Type B pancreatic cell (in vitro differentiated cells): ENCODE data around the gene ARHGAP15. TPM values are rescaled to one million over a fixed set of nuclear protein-coding genes. Genes with fewer than 3 reads are reported as not detected.

Source experiments
- DNase-seq: peaks from one replicate; pipeline ENCODE4 v3.0.0; 2021; ENCODE audit warnings: mixed read lengths; ENCODE audit not compliant: unreplicated experiment; ENCODE audit errors: extremely low spot score
- H3K27ac Mint-ChIP-seq: 2 replicates; pipeline ENCODE4 v1.8.0; 2021; ENCODE audit warnings: mild to moderate bottlenecking, mixed read lengths
- H3K27me3 Mint-ChIP-seq: 2 replicates; pipeline ENCODE4 v1.8.0; 2021; ENCODE audit warnings: mixed read lengths
- H3K36me3 Mint-ChIP-seq: 2 replicates; pipeline ENCODE4 v1.8.0; 2021; ENCODE audit warnings: mixed read lengths
- H3K4me1 Mint-ChIP-seq: one replicate; pipeline ENCODE4 v1.8.0; 2021; ENCODE audit warnings: mixed read lengths; ENCODE audit not compliant: unreplicated experiment
- H3K4me3 Mint-ChIP-seq: 2 replicates; pipeline ENCODE4 v1.8.0; 2021; ENCODE audit warnings: mild to moderate bottlenecking, mixed read lengths
- H3K9me3 Mint-ChIP-seq: 2 replicates; pipeline ENCODE4 v1.8.0; 2021; ENCODE audit warnings: mixed read lengths
- total RNA-seq: library from RNA; stranded (reverse); gene quantifications from 2 replicates; pipeline ENCODE4 v1.2.1, GENCODE V29; 2021; ENCODE audit warnings: low replicate concordance
- TF ChIP-seq, protein P1 (sequence below): fragments of 200-600 bp; sonication (generic); conservative IDR thresholded peaks from 2 replicates; pipeline ENCODE4 v1.5.0; 2021; ENCODE audit warnings: antibody characterized with exemption, mild to moderate bottlenecking

Gene ARHGAP15
- total RNA-seq, 1 donor from 2014 or later: not detected

DNA sequence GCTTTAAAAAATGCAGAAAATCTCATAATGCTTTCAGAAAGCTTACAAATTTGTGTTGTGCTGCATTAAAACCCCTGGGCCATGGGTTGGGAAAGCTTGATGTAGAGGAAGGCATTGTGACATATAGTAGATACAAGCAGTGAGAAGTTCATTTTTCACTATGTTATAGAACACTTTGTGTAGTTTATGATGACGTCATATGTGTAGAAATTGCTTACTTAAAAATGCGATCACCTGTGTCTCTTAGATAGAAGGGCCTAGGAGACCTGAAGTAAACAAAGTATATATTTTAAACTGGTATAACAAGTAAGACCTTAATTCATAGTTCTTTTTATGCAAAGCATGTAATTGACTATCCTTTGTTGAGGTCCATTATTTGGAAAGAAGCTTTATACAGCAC, 393.5 kb downstream of the ARHGAP15 start:
- H3K4me3 Mint-ChIP-seq: no peak overlapping the region
- peaks cover 10% of the 10 kb centered on the region for H3K4me1 Mint-ChIP-seq
- H3K27me3 Mint-ChIP-seq: no peaks in the 10 kb centered on the region
- TF ChIP-seq, protein P1, sequence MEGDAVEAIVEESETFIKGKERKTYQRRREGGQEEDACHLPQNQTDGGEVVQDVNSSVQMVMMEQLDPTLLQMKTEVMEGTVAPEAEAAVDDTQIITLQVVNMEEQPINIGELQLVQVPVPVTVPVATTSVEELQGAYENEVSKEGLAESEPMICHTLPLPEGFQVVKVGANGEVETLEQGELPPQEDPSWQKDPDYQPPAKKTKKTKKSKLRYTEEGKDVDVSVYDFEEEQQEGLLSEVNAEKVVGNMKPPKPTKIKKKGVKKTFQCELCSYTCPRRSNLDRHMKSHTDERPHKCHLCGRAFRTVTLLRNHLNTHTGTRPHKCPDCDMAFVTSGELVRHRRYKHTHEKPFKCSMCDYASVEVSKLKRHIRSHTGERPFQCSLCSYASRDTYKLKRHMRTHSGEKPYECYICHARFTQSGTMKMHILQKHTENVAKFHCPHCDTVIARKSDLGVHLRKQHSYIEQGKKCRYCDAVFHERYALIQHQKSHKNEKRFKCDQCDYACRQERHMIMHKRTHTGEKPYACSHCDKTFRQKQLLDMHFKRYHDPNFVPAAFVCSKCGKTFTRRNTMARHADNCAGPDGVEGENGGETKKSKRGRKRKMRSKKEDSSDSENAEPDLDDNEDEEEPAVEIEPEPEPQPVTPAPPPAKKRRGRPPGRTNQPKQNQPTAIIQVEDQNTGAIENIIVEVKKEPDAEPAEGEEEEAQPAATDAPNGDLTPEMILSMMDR: no peak
- DNase-seq: no peak
- no peaks in the 10 kb centered on the region for H3K36me3 Mint-ChIP-seq
- H3K27ac Mint-ChIP-seq: no peak overlapping the region
- H3K9me3 Mint-ChIP-seq: peaks cover under 1% of the 10 kb centered on the region

DNA sequence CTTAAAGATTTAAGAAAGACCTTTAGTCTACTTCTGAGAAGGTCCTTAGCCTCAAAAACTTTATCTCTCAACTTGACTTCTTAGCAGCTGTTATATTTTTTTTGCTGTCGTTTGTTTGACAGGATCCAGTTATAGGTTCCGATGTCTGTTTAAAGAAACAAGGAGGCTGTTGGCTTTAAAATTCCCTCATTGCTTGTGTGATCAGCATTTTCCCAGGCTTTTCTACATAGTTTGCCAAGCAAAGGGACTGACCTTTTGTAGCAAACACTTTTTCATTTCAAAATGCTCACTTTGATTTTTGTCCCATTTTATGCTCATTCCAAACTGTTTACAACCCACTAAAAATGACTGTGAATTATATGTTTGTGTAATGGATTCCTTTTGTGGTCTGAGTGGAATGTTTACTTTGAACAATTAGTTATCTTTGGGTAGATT, 394.9 kb downstream of the ARHGAP15 start:
- H3K27ac Mint-ChIP-seq: no peak overlapping the region
- H3K36me3 Mint-ChIP-seq: no peaks in the 10 kb centered on the region
- DNase-seq: no peak
- H3K4me3 Mint-ChIP-seq: no peak overlapping the region
- TF ChIP-seq, protein P1: no peak
- peaks cover 14% of the 10 kb centered on the region for H3K4me1 Mint-ChIP-seq
- no peaks in the 10 kb centered on the region for H3K27me3 Mint-ChIP-seq
- peaks cover 4% of the 10 kb centered on the region for H3K9me3 Mint-ChIP-seq

DNA sequence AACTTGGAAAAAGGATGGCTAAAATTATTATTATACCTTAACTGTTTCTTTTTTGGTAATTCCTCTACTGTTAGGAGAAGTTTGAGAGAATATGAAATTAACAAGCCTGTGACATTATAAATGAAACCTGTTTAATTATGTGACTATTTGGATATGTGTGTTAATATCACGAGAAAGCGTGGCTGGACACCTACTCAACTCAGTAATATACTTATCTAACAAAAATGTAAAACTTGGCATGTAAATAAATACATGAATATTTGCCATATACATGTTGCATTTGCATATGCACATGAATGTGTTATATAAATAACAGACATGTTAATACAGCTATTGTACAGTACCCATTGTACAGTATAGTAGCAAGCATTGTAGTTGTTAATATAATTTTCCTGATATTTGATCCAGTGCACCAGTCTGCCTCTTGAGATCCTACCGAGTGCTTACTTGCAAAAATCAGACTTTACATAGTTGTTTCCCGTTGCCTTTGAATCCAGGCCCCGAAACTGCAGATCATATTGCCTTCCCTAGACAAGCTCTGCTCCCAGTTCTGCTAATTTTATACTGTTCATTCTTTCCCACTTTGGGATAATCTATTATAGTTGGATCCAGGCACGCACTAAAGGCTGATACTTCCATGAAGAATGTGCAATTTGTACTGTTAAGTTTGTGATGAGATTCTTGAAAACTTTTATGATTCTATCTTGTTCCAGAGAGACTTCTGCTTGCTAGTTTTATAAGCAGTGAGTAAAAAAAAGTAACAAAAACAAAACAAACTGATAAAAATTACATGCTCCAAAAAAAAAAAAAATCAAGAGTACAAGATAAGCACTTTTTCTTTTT, 395.6 kb downstream of the ARHGAP15 start:
- no peak for DNase-seq
- H3K36me3 Mint-ChIP-seq: no peaks in the 10 kb centered on the region
- H3K27ac Mint-ChIP-seq: no peak overlapping the region
- TF ChIP-seq, protein P1: no peak
- H3K4me1 Mint-ChIP-seq: peaks cover 20% of the 10 kb centered on the region
- H3K9me3 Mint-ChIP-seq: peaks cover 10% of the 10 kb centered on the region
- H3K27me3 Mint-ChIP-seq: no peaks in the 10 kb centered on the region
- H3K4me3 Mint-ChIP-seq: no peak overlapping the region

DNA sequence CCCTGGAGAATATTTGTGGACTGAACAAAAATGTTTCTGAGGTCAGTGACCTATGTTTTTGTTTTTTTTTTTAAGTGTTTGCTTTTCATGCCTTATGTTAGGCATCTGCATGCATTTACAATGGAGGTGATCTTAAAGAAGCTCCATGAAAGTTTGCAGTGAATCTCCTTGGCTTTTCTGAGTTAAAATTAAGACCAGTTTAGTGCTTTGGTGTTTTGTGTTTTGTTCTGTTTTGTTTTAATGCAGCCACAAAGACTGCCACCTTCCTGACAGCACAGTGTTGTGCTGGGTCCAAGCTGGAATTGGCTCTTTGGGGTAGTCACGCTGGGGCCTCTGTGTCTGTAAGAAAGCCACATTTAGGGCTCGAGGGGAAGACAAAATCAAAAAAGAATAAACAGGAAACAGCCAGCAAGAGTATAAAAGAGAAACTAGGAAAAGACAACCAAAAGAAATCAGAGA, 396.2 kb downstream of the ARHGAP15 start:
- TF ChIP-seq, protein P1: no peak
- H3K27me3 Mint-ChIP-seq: no peaks in the 10 kb centered on the region
- DNase-seq: no peak
- peaks cover 12% of the 10 kb centered on the region for H3K9me3 Mint-ChIP-seq
- H3K4me1 Mint-ChIP-seq: peaks cover 21% of the 10 kb centered on the region
- H3K27ac Mint-ChIP-seq: no peak overlapping the region
- no peaks in the 10 kb centered on the region for H3K36me3 Mint-ChIP-seq
- H3K4me3 Mint-ChIP-seq: no peak overlapping the region

DNA sequence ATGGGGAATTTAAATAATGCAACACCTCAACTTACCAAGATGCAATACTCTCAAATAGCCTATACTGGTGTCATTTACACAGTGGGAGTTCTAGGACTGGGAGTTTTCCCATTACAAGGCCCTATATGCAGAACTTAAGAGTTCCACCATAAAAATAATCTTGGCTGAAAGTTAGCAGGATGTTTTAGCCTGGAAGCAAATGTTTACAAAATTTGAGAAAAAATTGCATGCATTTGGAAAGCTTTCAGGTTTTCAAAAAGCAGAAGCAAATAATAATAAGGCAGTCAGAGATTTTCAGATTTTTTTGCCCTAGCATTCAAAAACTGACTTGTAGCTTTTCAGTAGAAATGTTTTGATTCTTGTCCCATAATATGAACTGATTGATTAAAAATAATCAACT, 397.3 kb downstream of the ARHGAP15 start:
- H3K36me3 Mint-ChIP-seq: no peaks in the 10 kb centered on the region
- no peaks in the 10 kb centered on the region for H3K27me3 Mint-ChIP-seq
- no peak overlapping the region for H3K4me3 Mint-ChIP-seq
- H3K9me3 Mint-ChIP-seq: peaks cover 12% of the 10 kb centered on the region
- DNase-seq: no peak
- TF ChIP-seq, protein P1: no peak
- no peak overlapping the region for H3K27ac Mint-ChIP-seq
- H3K4me1 Mint-ChIP-seq: peaks cover 25% of the 10 kb centered on the region
